GM19035 (cell line): ENCODE measurements around the gene NEURL3.
"Not testable (repeated sequence)": the region's sequence is repeated elsewhere in the genome, so short reads cannot be mapped to it uniquely, and the experiment has no call there.

ENCODE experiments used
- ATAC-seq: cut with Tn5 transposase; IDR thresholded peaks from one replicate; pipeline ENCODE4 v1.9.1; 2021; ENCODE audit not compliant: unreplicated experiment

Gene NEURL3

GRCh38 chr2:96505231-96505889 lies at the start of gene NEURL3:
Gene NEURL3 (minus strand): TSS chr2:96505357. CDS start chr2:96505286, 71 bp downstream.
- no peak for ATAC-seq

GRCh38 chr2:96554293-96555145 lies 49.4 kb upstream of the NEURL3 start:
- peak; percentile 51 for ATAC-seq

GRCh38 chr2:96553957-96554292 lies 48.8 kb upstream of the NEURL3 start:
- ATAC-seq = not testable (repeated sequence)

DNA sequence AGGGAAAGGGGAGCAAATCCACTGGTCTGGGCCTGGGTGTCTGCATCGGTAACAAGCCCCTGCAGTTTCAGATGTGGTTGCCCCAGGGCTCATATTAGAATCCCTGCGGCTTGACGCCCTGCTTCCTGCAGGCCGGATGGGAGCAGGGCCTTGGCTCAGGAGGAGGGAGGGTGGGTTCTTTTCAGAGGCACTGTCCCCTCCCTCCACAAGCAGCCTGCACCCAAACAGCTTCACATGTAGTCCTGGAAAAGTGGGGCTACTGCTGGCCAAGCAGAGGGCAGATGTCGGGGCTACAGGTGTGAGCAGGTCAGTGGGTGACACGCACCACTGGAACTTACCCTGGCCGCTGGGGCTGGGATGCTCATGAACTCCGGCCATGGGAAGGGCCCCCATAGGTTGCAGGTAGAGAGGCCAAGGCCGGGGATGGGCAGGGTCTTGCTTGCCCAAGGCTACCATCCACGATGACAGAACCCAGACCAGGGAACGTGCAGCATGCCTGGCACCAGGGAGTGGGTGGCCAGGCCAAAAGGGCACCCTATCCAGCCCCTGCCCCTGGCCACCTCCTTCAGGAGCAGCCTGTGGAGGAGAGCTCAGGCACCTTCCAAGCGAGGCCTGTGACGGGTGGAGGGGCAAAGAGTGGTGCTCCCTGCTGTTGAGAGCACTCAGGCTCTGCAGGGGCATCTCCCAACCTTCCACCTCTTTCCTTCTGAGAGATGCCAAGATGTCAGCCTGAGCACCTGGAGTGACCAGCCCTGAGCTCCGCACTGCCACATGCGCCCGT lies 48.2 kb upstream of the NEURL3 start:
- no peak for ATAC-seq

GRCh38 chr2:96552315-96553175 lies 47.4 kb upstream of the NEURL3 start:
- ATAC-seq = no peak

- no peak for ATAC-seq
Measured at GRCh38 chr2:96551605-96552314, 46.6 kb upstream of the NEURL3 start.

DNA sequence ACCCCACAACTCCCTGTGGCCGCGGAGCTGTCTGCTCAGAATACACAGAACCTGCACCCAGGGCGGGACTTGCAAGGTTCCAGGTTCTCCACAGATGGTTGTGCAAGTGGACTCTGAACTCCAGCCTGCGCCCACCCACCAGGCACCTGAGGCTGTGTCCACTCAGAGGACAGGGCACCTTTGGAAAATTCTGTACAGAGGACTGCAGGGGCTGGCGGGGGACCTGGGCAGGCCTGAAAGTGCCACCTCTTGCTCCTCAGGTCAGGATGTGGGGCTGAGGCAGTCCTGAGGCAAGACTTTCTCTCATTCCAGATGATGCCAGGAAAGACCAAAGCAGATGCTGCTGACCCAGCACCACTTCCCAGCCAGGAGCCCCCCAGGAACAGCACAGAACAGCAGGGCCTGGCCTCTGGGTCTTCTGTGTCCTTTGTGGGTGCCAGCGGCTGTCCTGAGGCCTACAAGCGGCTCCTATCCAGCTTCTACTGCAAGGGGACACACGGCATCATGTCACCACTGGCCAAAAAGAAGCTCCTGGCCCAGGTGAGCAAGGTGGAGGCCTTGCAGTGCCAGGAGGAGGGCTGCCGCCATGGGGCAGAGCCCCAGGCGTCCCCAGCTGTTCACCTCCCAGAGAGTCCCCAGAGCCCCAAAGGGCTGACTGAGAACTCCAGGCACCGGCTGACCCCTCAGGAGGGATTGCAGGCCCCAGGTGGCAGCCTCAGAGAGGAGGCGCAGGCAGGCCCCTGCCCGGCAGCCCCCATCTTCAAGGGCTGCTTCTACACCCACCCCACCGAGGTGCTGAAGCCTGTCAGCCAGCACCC lies 45.8 kb upstream of the NEURL3 start:
- ATAC-seq = no peak

- no peak for ATAC-seq
Measured at GRCh38 chr2:96549967-96550786, 45.0 kb upstream of the NEURL3 start.

DNA sequence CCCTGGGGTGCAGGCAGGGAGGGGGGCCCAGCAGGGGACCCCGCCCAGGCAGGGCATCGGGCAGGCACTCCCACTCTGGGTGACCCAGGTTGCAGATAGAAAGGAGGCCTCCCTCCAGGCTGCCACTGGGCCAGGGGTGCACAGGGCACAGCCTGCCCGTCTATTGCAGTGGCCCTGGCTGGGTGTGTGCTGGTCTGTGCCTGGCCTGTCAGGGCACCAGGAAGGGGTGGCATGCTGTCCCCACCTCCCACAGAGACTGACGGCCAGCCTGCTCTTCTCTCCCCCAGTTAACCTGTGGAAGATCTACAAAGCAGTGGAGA lies 44.3 kb upstream of the NEURL3 start:
- no peak for ATAC-seq

DNA sequence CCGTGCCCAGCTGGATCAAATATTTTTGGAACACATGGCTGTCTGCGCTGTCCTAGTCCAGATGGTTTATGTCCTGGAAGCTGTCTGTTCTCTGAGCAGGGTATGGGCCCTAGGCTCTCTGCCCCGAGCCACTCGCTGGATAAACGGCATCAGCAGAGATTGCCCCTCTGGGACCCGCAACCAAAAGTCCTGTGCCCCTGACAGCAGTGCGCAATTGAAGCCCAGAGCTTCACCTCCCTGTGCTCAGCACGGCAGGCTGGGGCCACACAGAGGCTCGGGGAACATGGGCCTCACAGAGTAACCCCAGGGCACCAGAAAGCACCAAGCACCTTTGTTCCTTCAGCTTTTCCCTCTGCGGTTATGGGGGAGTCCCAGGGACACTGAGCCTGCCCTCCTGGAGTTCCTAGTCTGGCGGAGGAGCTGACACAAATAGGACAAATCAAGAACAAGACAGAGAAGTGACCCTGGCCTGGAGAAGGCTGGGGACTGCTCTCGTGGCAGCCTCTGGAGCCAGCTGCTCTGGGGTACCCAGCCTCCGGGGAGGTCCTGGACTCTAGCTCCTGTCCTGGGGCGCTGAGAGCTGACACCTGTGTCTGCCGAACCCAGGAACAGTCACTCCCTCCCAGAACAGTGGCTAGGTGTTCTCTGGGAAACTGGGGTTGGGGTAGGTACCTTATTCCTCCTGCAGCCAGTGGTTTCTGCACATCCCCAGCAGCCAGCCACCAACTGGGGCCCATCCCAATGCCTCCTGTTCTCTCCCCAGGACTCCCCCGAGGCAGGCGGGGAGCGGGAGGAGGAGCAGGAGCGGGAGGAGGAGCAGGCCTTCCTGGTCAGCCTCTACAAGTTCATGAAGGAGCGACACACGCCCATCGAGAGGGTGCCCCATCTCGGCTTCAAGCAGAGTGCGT lies 43.7 kb upstream of the NEURL3 start:
- ATAC-seq = no peak

DNA sequence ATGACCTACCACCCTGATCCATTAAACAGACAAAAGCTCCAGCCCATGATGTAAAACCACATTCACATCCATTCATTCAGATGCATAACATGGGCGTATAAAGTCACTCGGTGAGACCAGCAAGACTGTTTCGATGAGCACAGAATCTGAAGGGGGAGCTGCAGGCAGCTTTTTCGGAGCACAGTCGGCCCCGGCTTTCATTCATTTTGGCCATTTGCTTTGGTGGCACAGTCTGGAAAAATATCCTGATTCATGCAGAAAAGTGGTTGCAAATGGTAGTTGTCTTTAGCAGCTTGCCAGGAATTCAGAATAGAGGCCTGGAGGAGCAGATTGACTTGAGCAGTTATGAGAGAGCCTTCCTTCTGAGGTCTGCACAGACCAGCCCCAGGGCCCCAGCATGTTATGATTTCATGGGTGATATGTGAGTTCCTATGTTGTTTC lies 42.6 kb upstream of the NEURL3 start:
- no peak for ATAC-seq

GRCh38 chr2:96547203-96547641 lies 42.1 kb upstream of the NEURL3 start:
- no peak for ATAC-seq

DNA sequence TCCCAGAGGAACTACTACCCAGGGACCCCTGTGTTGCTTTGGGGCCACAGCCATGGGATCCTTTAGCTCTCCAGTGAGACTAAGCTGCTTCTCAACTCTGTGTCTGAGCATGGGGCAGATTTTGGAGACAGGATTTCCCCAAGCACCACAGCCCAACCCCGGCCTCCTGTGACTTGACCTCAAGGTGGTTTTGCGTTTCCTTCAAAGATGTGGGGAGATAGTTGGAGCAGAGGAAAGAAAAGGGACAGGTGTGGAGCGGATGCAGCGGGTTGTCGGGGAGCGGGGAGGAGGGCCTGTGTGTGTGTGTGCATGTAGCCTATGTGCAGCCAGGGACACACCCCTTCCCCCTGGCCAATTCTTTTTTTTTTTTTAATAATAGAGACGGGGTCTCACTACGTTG lies 41.6 kb upstream of the NEURL3 start:
- no peak for ATAC-seq

DNA sequence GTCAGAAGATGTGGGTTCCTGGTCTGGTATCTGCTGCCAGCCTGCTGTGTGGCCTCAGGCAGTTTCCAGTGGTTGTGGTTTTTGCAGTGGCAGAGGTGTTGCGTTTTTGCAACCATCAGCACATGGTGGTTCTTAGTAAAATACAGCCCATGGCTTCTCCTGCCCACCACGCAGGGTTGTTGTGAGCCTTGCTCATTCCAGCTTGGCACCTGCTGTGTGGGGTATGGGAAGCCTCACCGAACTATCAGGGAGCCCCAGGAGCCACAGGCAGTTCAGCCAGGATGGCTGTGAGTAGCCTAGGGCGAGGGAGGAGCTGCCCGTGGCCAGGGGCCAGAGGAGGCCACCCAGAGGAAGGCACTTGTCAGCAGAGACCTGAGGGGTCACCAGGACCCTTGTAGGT lies 41.2 kb upstream of the NEURL3 start:
- no peak for ATAC-seq

- ATAC-seq = no peak
Measured at GRCh38 chr2:96542357-96542977, 37.3 kb upstream of the NEURL3 start.

DNA sequence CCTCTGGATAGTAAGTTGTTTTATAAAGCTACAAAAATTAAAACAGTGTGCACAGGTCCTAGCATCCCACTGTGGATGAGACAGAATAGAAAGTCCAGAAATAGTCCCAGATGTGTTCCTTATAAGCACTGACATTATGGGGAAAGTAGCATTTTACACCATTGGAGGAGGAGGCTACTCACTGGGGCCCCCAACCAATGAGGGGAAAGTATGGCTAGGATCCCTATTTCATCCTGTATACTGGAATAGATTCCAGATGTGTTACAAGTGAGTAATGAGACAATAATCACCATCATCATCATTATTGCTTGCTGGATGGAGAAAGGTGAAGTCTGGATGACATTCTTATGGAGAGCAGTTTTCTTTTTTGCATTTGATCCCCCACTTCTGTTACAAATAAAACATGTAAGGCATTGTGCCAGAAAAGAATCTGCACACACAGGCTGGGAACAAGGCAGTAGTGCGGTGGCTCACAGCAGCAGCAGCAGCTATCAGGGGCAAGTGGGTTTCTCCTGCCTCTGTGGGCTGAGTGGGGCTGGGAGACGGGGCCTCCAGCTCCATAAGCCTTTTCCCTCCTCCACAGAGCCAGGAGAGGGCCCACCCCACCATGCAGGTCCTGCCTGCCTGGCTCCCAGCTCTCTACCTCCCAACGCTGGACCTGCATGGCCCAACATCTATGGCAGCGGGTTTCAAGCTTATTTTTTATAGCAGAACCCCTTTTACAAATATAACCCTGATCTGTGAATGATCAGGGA lies 36.4 kb upstream of the NEURL3 start:
- no peak for ATAC-seq
